Measurements from ENCODE around the gene KANSL1.
"Not testable (repeated sequence)": the region's sequence is repeated elsewhere in the genome, so short reads cannot be mapped to it uniquely, and the experiment has no call there.

The KANSL1 gene

GRCh38 chr17:46192439-46193150, 634 bp downstream of the KANSL1 start:
- TF ChIP-seq CTCF (IDR thresholded peaks at IDR 0.05; ENCODE audit: extremely low read depth, insufficient read depth, missing control alignments): no peak

DNA sequence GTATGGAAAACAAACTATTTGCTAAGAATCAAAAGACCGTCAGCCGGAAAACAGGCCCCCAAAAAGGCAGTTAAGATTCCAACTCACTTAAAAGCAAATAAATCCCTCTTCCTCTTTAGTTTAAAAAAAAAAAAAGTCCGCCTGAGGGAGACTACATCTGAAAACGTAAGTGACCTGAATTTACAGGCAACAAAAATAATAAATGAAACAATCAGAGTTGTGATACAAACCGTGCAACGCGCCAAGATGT, 1.1 kb downstream of the KANSL1 start:
- in situ Hi-C loops (cut with MboI; ENCODE audit: low pct_unique_long_range_greater_than_20kb, low sequenced_read_pairs, unreplicated experiment): no loop called here
- no peak for DNase-seq (ENCODE audit: low spot score)
- no peak for TF ChIP-seq CTCF (IDR thresholded peaks at IDR 0.05; ENCODE audit: extremely low read depth, insufficient read depth, missing control alignments)

More at GRCh38 chr17:46192439-46193150, 634 bp downstream of the KANSL1 start:
- in situ Hi-C loops (cut with MboI; ENCODE audit: low pct_unique_long_range_greater_than_20kb, low sequenced_read_pairs, unreplicated experiment): no loop called here
- DNase-seq (ENCODE audit: low spot score): peak; percentile 84

DNA sequence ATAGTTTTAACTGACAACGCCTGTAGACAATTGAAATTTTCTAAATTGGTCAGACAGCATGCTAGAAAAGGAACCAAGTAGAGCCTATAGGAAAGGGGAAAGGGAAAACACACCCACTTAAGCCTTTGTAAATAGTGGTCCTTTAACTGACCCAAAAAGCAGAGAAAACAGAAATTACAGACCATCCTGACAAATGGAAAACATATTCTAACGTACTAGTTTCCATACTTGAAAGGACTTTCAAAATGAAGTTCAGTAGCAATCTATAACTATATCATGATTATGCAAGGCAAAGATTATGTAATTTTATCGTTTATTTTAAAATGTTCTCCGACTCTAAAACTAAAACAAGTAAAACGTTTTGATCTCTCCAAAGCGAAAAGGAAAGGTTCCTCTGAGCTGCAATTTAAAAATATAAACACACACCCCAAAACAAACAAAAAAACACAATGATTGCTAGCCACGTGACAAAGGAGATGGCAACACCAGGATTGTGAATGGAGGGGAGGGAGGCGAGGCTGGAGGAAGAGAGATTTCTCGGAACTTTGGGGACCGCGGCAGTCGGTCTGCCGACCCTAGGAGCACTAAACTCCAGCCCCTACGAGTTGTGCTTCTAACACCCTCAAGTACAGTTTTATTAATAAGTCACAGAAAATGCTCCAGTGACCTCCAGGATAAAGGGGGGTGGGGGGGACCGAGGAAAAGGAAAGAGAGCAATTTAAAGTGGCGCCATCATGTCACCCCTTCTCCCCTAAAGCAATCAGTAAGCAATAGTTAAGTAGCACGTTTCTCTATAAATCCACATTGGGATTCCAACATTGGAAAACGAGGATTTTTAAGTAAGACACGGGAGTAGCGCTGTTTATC, 1.7 kb downstream of the KANSL1 start:
- DNase-seq (ENCODE audit: low spot score): peak; percentile 44
- TF ChIP-seq CTCF (IDR thresholded peaks at IDR 0.05; ENCODE audit: extremely low read depth, insufficient read depth, missing control alignments): no peak
- in situ Hi-C loops (cut with MboI; ENCODE audit: low pct_unique_long_range_greater_than_20kb, low sequenced_read_pairs, unreplicated experiment): no loop called here

- DNase-seq (ENCODE audit: low spot score): no peak
- no peak for TF ChIP-seq CTCF (IDR thresholded peaks at IDR 0.05; ENCODE audit: extremely low read depth, insufficient read depth, missing control alignments)
- in situ Hi-C loops (cut with MboI; ENCODE audit: low pct_unique_long_range_greater_than_20kb, low sequenced_read_pairs, unreplicated experiment): no loop called here
Measured at GRCh38 chr17:46190763-46191162, 2.5 kb downstream of the KANSL1 start.

DNA sequence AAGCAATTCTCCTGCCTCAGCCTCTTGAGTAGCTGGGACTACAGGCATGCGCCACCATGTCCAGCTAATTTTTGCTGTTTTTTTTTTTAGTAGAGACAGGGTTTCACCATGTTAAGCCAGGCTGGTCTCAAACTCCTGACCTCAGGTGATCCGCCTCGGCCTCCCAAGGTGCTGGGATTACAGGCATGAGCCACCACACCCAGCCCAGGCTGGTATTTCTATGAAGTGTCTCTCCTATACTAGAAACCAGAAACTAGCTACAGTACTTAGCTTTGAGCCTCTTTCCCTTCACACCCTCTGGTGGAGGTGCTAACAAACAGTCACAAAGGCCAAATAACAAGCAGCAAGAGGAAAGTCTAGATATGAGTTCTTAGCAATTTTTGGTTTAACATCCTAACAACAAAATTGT, 6.4 kb downstream of the KANSL1 start:
- in situ Hi-C loops (cut with MboI; ENCODE audit: low pct_unique_long_range_greater_than_20kb, low sequenced_read_pairs, unreplicated experiment): not testable (repeated sequence)

GRCh38 chr17:46184696-46185095, 8.5 kb downstream of the KANSL1 start:
- in situ Hi-C loops (cut with MboI; ENCODE audit: low pct_unique_long_range_greater_than_20kb, low sequenced_read_pairs, unreplicated experiment): no loop called here
- no peak for DNase-seq (ENCODE audit: low spot score)

More for the DNA sequence above, 6.4 kb downstream of the KANSL1 start:
- peak; percentile 64 for DNase-seq (ENCODE audit: low spot score)
- peak; percentile 69 for TF ChIP-seq CTCF (IDR thresholded peaks at IDR 0.05; ENCODE audit: extremely low read depth, insufficient read depth, missing control alignments)

GRCh38 chr17:46183383-46183782, 9.8 kb downstream of the KANSL1 start:
- DNase-seq (ENCODE audit: low spot score); in situ Hi-C loops (cut with MboI; ENCODE audit: low pct_unique_long_range_greater_than_20kb, low sequenced_read_pairs, unreplicated experiment): not testable (repeated sequence)

More at GRCh38 chr17:46184696-46185095, 8.5 kb downstream of the KANSL1 start:
- no peak for TF ChIP-seq CTCF (IDR thresholded peaks at IDR 0.05; ENCODE audit: extremely low read depth, insufficient read depth, missing control alignments)
